A673 (cell line): ENCODE measurements around the gene VDR. TPM values are rescaled to one million over a fixed set of nuclear protein-coding genes. Genes with fewer than 3 reads are reported as not detected.

ENCODE experiments used
- BruUV-seq: library from RNA; stranded (reverse); fragments of 400-500 nt; replicated peaks from 2 replicates; lab custom pipeline; 2021; lab: Mats Ljungman, UMichigan
- CTCF ChIA-PET: fragments of 300-600 bp; sonication (Branson Sonifier 250); formaldehyde crosslinking; loops from one replicate; lab custom pipeline; 2022; ENCODE audit warnings: antibody characterized with exemption; lab: Charles Lee
- POLR2A ChIA-PET: fragments of 300-600 bp; sonication (Branson Sonifier 250); formaldehyde crosslinking; loops from one replicate; lab custom pipeline; 2022; ENCODE audit warnings: antibody characterized with exemption; ENCODE audit not compliant: low non-redundant PET; lab: Charles Lee
- DNase-seq: peaks from one replicate; pipeline ENCODE4 v3.0.0-alpha.2; 2015; ENCODE audit warnings: low spot score
- H3K27ac ChIP-seq: fragments of 200-600 bp; sonication (generic); 2 replicates; pipeline ENCODE4 v1.5.1; 2016; ENCODE audit warnings: mixed run types, low read depth, mild to moderate bottlenecking, mixed read lengths, antibody characterized with exemption, low read length; ENCODE audit not compliant: poor library complexity, severe bottlenecking
- H3K27me3 ChIP-seq: fragments of 200-600 bp; sonication (generic); replicated peaks from 2 replicates; pipeline ENCODE4 v1.6.1; 2017; ENCODE audit warnings: mixed run types, low read depth, mild to moderate bottlenecking, mixed read lengths, antibody characterized with exemption, low read length; ENCODE audit not compliant: insufficient read depth, poor library complexity
- H3K36me3 ChIP-seq: fragments of 200-600 bp; sonication (generic); 2 replicates; pipeline ENCODE4 v1.6.1; 2016; ENCODE audit warnings: mixed run types, mild to moderate bottlenecking, mixed read lengths, antibody characterized with exemption, low read length; ENCODE audit not compliant: insufficient read depth, poor library complexity, severe bottlenecking
- H3K4me1 ChIP-seq: fragments of 200-600 bp; sonication (generic); 2 replicates; pipeline ENCODE4 v1.6.1; 2017; ENCODE audit warnings: mixed run types, mild to moderate bottlenecking, mixed read lengths, antibody characterized with exemption, low read length; ENCODE audit not compliant: insufficient read depth, poor library complexity, severe bottlenecking
- H3K4me3 ChIP-seq: fragments of 200-600 bp; sonication (generic); 2 replicates; pipeline ENCODE4 v1.5.1; 2016; ENCODE audit warnings: low read depth, mixed run types, mild to moderate bottlenecking, mixed read lengths, low read length; ENCODE audit not compliant: poor library complexity, severe bottlenecking
- H3K9me3 ChIP-seq: fragments of 200-600 bp; sonication (generic); 2 replicates; pipeline ENCODE4 v1.6.1; 2016; ENCODE audit warnings: mixed run types, low read depth, mild to moderate bottlenecking, mixed read lengths, antibody characterized with exemption, low read length; ENCODE audit not compliant: poor library complexity, severe bottlenecking
- EZH2 ChIP-seq: fragments of 200-600 bp; sonication (generic); IDR thresholded peaks from 2 replicates; pipeline ENCODE4 v1.6.1; 2017; ENCODE audit warnings: borderline replicate concordance, low read depth, mild to moderate bottlenecking, mixed read lengths, antibody characterized with exemption, low read length; ENCODE audit not compliant: poor library complexity, severe bottlenecking
- intact Hi-C: fragments of 100-400 bp; cut with micrococcal nuclease; formaldehyde crosslinking; loops from one replicate; pipeline ENCODE4 v1.10.0; 2022; ENCODE audit not compliant: unreplicated experiment
- total RNA-seq: library from RNA; stranded (reverse); gene quantifications from 2 replicates; pipeline ENCODE4 v1.2.3, GENCODE V29; 2021
- TF ChIP-seq, protein P1 (sequence below): fragments of 300-800, 200-600 bp; sonication (generic); conservative IDR thresholded peaks from 2 replicates; pipeline ENCODE4 v1.5.1; 2017; ENCODE audit warnings: low read depth, mild to moderate bottlenecking, antibody characterized with exemption, low read length, moderate library complexity, mixed read lengths

The VDR gene
- total RNA-seq, 1 experiment from 2014 or later = 0.43 TPM

DNA sequence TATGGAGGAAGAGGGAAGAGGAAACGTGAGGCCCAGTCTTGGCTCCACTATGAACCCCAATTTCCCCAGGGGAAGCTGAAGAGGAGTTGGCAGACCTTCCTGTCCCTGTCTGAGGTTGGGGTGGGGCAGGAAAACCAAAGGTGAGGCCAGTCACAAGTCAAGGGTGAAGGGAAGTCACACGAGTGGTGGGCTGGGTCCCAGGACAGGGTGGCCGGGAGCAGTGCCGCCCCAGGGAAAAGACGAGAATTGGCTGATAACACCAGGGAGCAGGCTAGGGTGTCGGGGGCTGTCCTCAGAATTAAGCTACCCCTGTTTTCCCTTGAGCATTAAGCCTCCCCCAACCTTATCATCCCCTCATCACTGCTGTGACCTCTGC lies 3.1 kb downstream of the VDR start:
- H3K27me3 ChIP-seq = peaks cover 27% of the 10 kb centered on the region
- TF ChIP-seq, protein P1, sequence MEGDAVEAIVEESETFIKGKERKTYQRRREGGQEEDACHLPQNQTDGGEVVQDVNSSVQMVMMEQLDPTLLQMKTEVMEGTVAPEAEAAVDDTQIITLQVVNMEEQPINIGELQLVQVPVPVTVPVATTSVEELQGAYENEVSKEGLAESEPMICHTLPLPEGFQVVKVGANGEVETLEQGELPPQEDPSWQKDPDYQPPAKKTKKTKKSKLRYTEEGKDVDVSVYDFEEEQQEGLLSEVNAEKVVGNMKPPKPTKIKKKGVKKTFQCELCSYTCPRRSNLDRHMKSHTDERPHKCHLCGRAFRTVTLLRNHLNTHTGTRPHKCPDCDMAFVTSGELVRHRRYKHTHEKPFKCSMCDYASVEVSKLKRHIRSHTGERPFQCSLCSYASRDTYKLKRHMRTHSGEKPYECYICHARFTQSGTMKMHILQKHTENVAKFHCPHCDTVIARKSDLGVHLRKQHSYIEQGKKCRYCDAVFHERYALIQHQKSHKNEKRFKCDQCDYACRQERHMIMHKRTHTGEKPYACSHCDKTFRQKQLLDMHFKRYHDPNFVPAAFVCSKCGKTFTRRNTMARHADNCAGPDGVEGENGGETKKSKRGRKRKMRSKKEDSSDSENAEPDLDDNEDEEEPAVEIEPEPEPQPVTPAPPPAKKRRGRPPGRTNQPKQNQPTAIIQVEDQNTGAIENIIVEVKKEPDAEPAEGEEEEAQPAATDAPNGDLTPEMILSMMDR = no peak
- TF ChIP-seq EZH2 = no peak
- BruUV-seq = no TSS peak
- DNase-seq = no peak
- H3K9me3 ChIP-seq = no peaks in the 10 kb centered on the region
- peaks cover 7% of the 10 kb centered on the region for H3K4me1 ChIP-seq
- ChIA-PET POLR2A (no interaction called here), CTCF (no interaction called here)
- H3K4me3 ChIP-seq = no peak overlapping the region
- H3K27ac ChIP-seq = no peak overlapping the region
- intact Hi-C loops = no loop called here
- no peaks in the 10 kb centered on the region for H3K36me3 ChIP-seq

DNA sequence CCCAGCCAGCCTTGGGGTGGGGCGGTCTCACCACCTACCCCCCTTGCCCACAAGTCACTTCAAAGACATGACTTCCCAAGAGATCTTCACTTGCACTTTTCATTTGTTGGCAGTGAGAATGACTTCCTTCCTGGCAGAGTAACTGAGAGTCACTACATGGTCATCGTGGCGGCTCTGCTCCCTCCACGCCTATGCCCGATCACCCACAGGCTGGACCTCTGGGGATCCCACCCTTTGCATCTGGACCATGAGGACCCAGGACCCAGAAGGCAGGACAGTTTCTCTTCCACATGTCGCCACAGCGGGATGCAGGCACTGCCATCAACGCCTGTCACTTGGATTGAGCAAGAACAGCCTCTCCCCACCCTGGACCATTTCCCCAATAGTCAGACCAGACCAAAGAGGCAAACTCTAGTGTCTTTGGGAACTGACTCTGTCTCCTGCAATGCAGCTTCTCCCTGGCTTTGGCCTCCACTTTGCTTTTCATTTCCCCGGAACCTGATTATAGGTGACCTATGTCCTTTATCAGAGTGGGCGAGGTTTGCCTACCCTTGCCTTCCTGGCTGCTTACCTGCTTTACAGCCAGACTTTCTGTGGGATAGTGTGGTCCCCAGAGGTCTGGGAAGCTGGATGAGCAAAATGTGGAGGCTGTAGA lies 3.6 kb downstream of the VDR start:
- no peak overlapping the region for H3K4me3 ChIP-seq
- POLR2A ChIA-PET = no interaction called here
- no peaks in the 10 kb centered on the region for H3K36me3 ChIP-seq
- H3K27ac ChIP-seq = no peak overlapping the region
- TF ChIP-seq EZH2 = no peak
- TF ChIP-seq, protein P1 = no peak
- intact Hi-C loops = no loop called here
- no peaks in the 10 kb centered on the region for H3K9me3 ChIP-seq
- CTCF ChIA-PET = no interaction called here
- H3K4me1 ChIP-seq = peaks cover 7% of the 10 kb centered on the region
- peaks cover 24% of the 10 kb centered on the region for H3K27me3 ChIP-seq
- DNase-seq = no peak
- no TSS peak for BruUV-seq

DNA sequence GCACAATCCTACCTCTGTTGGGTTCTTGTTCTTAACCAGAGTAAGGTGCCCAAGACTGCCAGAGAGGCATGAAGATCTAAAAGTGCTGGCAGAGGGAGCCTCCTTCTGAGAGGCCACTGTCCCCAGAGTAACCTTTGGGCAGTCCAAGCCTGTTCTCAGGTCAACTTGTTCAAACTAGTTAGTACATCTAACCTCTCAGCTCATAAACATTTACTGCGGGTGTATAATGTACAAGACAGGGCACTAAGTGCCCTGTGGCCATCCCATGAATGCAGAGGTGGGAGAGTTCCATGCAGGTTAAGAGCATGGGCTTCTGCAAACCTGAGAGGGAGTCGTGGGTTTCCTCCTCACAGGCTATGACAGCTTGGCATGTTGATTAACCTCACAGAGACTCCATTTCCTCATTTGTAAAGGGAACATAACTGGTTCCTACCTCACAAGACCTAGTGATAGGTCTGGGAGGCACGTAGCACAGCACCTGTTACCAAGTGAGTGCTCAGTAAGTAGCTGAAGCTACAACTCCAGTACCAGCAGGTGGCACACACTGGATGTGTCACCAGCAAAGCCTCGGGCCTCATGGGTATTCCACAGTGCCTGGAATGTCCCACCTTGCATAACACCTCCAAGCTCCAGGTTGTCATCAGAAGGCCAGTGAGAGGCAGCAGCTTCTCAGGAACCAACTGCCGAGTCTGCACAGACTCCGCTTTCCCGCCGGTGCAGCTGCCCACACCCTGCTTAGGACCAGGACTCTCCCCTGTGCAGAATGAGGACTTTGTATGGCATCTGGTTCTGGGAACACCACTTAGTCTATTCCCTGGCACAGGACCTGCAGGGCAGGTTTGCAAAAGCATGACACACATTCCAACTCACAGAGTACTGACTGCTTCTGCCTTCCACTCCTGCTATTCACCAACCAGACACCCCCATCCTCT lies 4.4 kb downstream of the VDR start:
- no peak for TF ChIP-seq EZH2
- TF ChIP-seq, protein P1 = peak; percentile 22; the same call in 1 of the 2 replicates
- BruUV-seq = no TSS peak
- DNase-seq = no peak
- POLR2A ChIA-PET = no interaction called here
- H3K27ac ChIP-seq = no peak overlapping the region
- CTCF ChIA-PET = no interaction called here
- no peaks in the 10 kb centered on the region for H3K9me3 ChIP-seq
- H3K36me3 ChIP-seq = no peaks in the 10 kb centered on the region
- intact Hi-C loops = no loop called here
- H3K27me3 ChIP-seq = peaks cover 16% of the 10 kb centered on the region
- H3K4me3 ChIP-seq = no peak overlapping the region
- H3K4me1 ChIP-seq = peaks cover 4% of the 10 kb centered on the region
